DOHH2 (cell line): ENCODE results near the gene CALY.
A peak's percentile ranks its signal among the peaks of the same experiment; 100 is the strongest.
"Not testable (repeated sequence)": the region's sequence is repeated elsewhere in the genome, so short reads cannot be mapped to it uniquely, and the experiment has no call there.

Source experiments
- H3F3A ChIP-seq: fragments of 200-600 bp; sonication (generic), shearing (Covaris generic); 2 replicates; pipeline ENCODE4 v1.6.0; 2016; ENCODE audit warnings: antibody characterized with exemption, mild to moderate bottlenecking; ENCODE audit not compliant: control insufficient read depth, insufficient read depth
- H3K27ac ChIP-seq: fragments of 200-600 bp; sonication (generic); 2 replicates; pipeline ENCODE4 v1.5.1; 2014; ENCODE audit warnings: low read depth, mild to moderate bottlenecking, low read length, moderate library complexity
- H3K27me3 ChIP-seq: fragments of 200-600 bp; sonication (generic); 2 replicates; pipeline ENCODE4 v1.6.1; 2014; ENCODE audit warnings: mild to moderate bottlenecking, low read length, mixed read lengths; ENCODE audit not compliant: control insufficient read depth
- H3K36me3 ChIP-seq: fragments of 200-600 bp; sonication (generic); 2 replicates; pipeline ENCODE4 v1.6.1; 2014; ENCODE audit warnings: mild to moderate bottlenecking, low read length, moderate library complexity, mixed read lengths; ENCODE audit not compliant: control insufficient read depth
- H3K4me1 ChIP-seq: fragments of 200-600 bp; sonication (generic); 2 replicates; pipeline ENCODE4 v1.6.1; 2014; ENCODE audit warnings: mild to moderate bottlenecking, low read length, mixed read lengths; ENCODE audit not compliant: control insufficient read depth
- H3K4me2 ChIP-seq: fragments of 200-600 bp; sonication (generic); 2 replicates; pipeline ENCODE4 v1.6.0; 2014; ENCODE audit warnings: mild to moderate bottlenecking, low read length, moderate library complexity
- H3K4me3 ChIP-seq: fragments of 200-600 bp; sonication (generic); 2 replicates; pipeline ENCODE4 v1.5.1; 2014; ENCODE audit warnings: mild to moderate bottlenecking, low read length, mixed read lengths
- H3K79me2 ChIP-seq: fragments of 200-600 bp; sonication (generic); 2 replicates; pipeline ENCODE4 v1.6.1; 2014; ENCODE audit warnings: mild to moderate bottlenecking, low read length, mixed read lengths; ENCODE audit not compliant: control insufficient read depth
- H3K9me2 ChIP-seq: fragments of 200-600 bp; sonication (generic); replicated peaks from 2 replicates; pipeline ENCODE4 v1.6.1; 2014; ENCODE audit warnings: mild to moderate bottlenecking, low read length, mixed read lengths; ENCODE audit not compliant: control insufficient read depth
- H3K9me3 ChIP-seq: fragments of 200-600 bp; sonication (generic); 2 replicates; pipeline ENCODE4 v1.6.1; 2014; ENCODE audit warnings: antibody characterized with exemption, low read length, mixed read lengths; ENCODE audit not compliant: control insufficient read depth, insufficient read depth
- H4K20me1 ChIP-seq: fragments of 200-600 bp; sonication (generic); 2 replicates; pipeline ENCODE4 v1.6.0; 2014; ENCODE audit warnings: low read depth, mild to moderate bottlenecking, antibody characterized with exemption, low read length, moderate library complexity; ENCODE audit not compliant: control insufficient read depth, insufficient read depth
- CTCF ChIP-seq: fragments of 200-600 bp; sonication (generic); IDR thresholded peaks from one replicate; pipeline ENCODE4 v1.5.1; 2014; ENCODE audit warnings: antibody characterized with exemption, mild to moderate bottlenecking, low read depth, low read length; ENCODE audit not compliant: poor library complexity, severe bottlenecking
- EZH2phosphoT487 ChIP-seq: fragments of 200-600 bp; sonication (generic); IDR thresholded peaks from 2 replicates; pipeline ENCODE4 v1.6.1; 2017; ENCODE audit warnings: borderline replicate concordance, mild to moderate bottlenecking, antibody characterized with exemption, low read length, moderate library complexity, mixed read lengths

CALY gene

DNA sequence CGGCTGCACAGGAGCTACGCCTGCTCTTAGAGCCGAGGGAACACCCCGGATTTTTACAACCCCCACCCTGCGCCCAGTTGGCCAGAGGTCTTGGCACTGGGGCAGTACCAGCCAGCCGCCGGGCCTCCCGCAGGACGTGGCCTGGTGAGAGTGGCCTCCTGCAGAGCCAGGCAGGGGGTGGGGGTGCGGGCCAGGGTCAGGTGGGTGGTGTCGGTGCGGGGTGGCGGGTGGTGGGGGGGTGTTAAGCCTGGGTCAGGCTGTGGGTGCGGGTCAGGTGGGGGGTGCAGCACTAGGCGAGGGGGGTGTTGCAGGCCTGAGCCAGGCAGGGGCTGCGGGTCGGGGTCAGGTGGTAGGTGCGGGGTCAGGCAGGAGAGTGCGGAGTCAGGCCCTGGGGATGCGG, 35.8 kb upstream of the CALY start:
- TF ChIP-seq CTCF (no peak), EZH2phosphoT487 (no peak)
- no peaks in the 10 kb centered on the region for H3K9me3 ChIP-seq
- H3F3A ChIP-seq: peaks cover 5% of the 10 kb centered on the region; the same call in 1 of the 2 replicates
- H3K36me3 ChIP-seq: no peaks in the 10 kb centered on the region; the same call in 1 of the 2 replicates
- no peak overlapping the region for H3K27ac ChIP-seq
- 0 out of 2 replicates have a peak, but pooled peaks cover 3% of the 10 kb centered on the region for H3K27me3 ChIP-seq
- no peaks in the 10 kb centered on the region for H4K20me1 ChIP-seq
- H3K4me3 ChIP-seq: peak overlapping the region; percentile 39
- no peaks in the 10 kb centered on the region for H3K79me2 ChIP-seq
- H3K4me1 ChIP-seq: peaks cover 11% of the 10 kb centered on the region
- H3K9me2 ChIP-seq: no peaks in the 10 kb centered on the region
- H3K4me2 ChIP-seq: peak overlapping the region; percentile 54

DNA sequence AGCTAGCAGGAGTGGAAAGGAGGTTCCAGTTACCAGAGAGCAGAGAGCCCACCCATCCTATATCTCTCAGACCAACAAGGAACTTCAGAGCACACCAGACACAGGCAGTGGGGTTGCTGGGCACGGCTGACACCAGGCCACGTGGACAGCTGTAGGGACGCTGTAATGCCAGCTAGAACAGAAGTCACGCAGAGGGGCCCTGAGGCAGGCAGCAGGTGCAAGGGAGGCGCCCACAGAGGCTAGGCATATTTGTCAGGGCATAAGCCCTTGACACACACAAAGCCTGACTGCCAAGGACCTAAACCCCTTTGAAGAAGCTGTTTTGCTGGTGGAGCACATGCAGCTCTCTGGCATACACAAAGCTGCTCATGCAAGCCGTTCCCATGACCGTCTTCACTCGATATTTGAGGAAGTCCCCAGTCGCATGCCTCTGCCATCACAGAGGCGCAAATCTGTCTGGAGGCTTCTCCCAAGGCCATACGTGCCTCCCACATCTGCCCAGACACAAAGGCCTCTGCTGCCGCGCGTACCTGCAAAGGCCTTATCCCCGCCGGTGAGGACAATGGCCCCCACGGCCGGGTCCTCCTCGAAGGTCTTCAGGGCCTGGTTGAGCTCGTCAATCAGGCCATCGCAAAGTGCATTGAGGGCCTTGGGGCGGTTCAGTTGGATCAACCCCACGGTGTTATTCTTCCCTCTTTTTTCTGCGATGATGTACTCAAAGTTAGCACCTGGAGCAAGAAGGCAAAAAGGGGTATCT, 33.5 kb upstream of the CALY start:
- Histone ChIP-seq H3K9me3 (no peaks in the 10 kb centered on the region), H4K20me1 (no peaks in the 10 kb centered on the region), H3K79me2 (no peaks in the 10 kb centered on the region), H3K36me3 (peaks cover 13% of the 10 kb centered on the region; the same call in 1 of the 2 replicates), H3K4me3 (no peak overlapping the region), H3K4me2 (no peak overlapping the region), H3K27me3 (no peaks in the 10 kb centered on the region), H3F3A (no peaks in the 10 kb centered on the region), H3K9me2 (no peaks in the 10 kb centered on the region), H3K4me1 (peaks cover 11% of the 10 kb centered on the region), H3K27ac (no peak overlapping the region)
- TF ChIP-seq CTCF (no peak), EZH2phosphoT487 (no peak)

DNA sequence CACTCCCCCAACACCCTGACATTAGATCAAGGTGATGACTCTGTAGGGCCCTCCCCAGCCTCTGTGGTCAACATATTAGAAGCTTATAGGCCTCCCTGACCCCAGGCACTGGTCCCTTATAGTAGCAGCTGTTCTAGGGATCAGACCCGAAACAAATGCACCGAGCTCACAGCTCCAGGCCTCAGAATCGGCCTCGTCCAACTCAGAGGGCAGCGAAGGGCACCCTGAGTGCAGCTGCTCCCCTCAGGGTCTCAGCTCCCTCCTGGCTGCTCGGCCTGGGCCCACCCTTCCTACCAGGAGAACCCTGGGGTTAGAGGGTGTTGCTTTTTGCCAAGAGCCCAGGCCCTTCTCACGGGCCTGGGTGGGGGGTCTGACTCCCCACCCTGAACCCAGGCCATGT, 31.5 kb upstream of the CALY start:
- TF ChIP-seq EZH2phosphoT487 (no peak), CTCF (no peak)
- H3K36me3 ChIP-seq: peaks cover 15% of the 10 kb centered on the region; the same call in 1 of the 2 replicates

DNA sequence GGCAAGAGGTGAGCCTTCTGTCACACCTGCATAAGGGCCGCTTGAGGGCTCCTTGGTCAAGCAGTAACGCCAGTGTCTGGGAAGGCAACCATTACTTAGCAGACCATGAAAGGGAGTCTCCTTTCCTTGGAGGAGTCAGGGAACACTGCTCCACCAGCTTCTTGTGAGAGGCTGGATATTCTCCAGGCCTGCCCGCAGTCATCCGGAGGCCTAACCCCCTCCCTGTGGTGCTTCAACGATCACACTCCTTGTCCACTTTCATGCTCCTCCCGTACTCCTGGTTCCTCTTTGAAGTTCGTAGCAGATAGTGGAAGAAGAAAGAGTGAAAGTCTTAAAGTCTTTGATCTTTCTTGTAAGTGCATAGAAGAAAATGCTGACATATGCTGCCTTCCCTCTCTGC, 30.8 kb upstream of the CALY start:
- not testable (repeated sequence) for H3F3A ChIP-seq, H3K4me1 ChIP-seq, H3K9me2 ChIP-seq, H4K20me1 ChIP-seq, H3K27ac ChIP-seq, H3K79me2 ChIP-seq, H3K4me3 ChIP-seq, H3K27me3 ChIP-seq, H3K9me3 ChIP-seq, H3K4me2 ChIP-seq
- H3K36me3 ChIP-seq: peaks cover 18% of the 10 kb centered on the region; the same call in 1 of the 2 replicates

More for the DNA sequence above, 31.5 kb upstream of the CALY start:
- Histone ChIP-seq H3K9me3 (no peaks in the 10 kb centered on the region), H3K79me2 (no peaks in the 10 kb centered on the region), H3K27me3 (no peaks in the 10 kb centered on the region), H3F3A (no peaks in the 10 kb centered on the region), H3K4me3 (no peak overlapping the region), H3K4me2 (no peak overlapping the region), H3K4me1 (peaks cover 5% of the 10 kb centered on the region), H3K9me2 (no peaks in the 10 kb centered on the region), H4K20me1 (no peaks in the 10 kb centered on the region), H3K27ac (no peak overlapping the region)
